IgD-negative memory B cell (primary cell): ENCODE results near the gene LRRC7. TPM values are rescaled to one million over a fixed set of nuclear protein-coding genes. Genes with fewer than 3 reads are reported as not detected.

ENCODE experiments used
- H3K27ac Mint-ChIP-seq, 3 donors: one replicate each; pipeline ENCODE4 v1.8.0; 2020 to 2022; ENCODE audit warnings: mild to moderate bottlenecking in 3 of 3, mixed read lengths in 3 of 3, moderate library complexity in 1 of 3
- H3K27me3 Mint-ChIP-seq: one replicate; pipeline ENCODE4 v1.8.0; 2021; ENCODE audit warnings: mixed read lengths
- H3K36me3 Mint-ChIP-seq: one replicate; pipeline ENCODE4 v1.8.0; 2020; ENCODE audit warnings: mild to moderate bottlenecking, mixed read lengths
- H3K4me1 Mint-ChIP-seq, 3 donors: one replicate each; pipeline ENCODE4 v1.8.0; 2020 to 2022; ENCODE audit warnings: mixed read lengths in 3 of 3, mild to moderate bottlenecking in 1 of 3
- H3K4me3 Mint-ChIP-seq, 4 donors: one replicate each; pipeline ENCODE4 v1.8.0; 2020 to 2022; ENCODE audit warnings: mild to moderate bottlenecking in 4 of 4, mixed read lengths in 4 of 4, moderate library complexity in 3 of 4
- H3K9me3 Mint-ChIP-seq, 3 donors: one replicate each; pipeline ENCODE4 v1.8.0; 2020 to 2021; ENCODE audit warnings: mixed read lengths in 3 of 3, mild to moderate bottlenecking in 1 of 3
- polyA plus RNA-seq: library from polyadenylated mRNA; unstranded; fragments of 300-500 nt; fragmentation: Illumina TruSeq; gene quantifications from one replicate; pipeline ENCODE4 v1.2.3, GENCODE V29; 2021

The LRRC7 gene
- polyA plus RNA-seq, 1 donor from 2014 or later, result not detected

GRCh38 chr1:70003211-70003908 is 435.6 kb downstream of the LRRC7 start:
- H3K4me3 Mint-ChIP-seq, result no peak overlapping the region
- no peaks in the 10 kb centered on the region for H3K36me3 Mint-ChIP-seq
- no peaks in the 10 kb centered on the region for H3K4me1 Mint-ChIP-seq
- no peak overlapping the region for H3K27ac Mint-ChIP-seq
- no peaks in the 10 kb centered on the region for H3K9me3 Mint-ChIP-seq
- no peaks in the 10 kb centered on the region for H3K27me3 Mint-ChIP-seq

- no peak overlapping the region for H3K27ac Mint-ChIP-seq
- H3K27me3 Mint-ChIP-seq, result no peaks in the 10 kb centered on the region
- no peak overlapping the region for H3K4me3 Mint-ChIP-seq
- no peaks in the 10 kb centered on the region for H3K4me1 Mint-ChIP-seq
- no peaks in the 10 kb centered on the region for H3K9me3 Mint-ChIP-seq
- H3K36me3 Mint-ChIP-seq, result no peaks in the 10 kb centered on the region
Observed at GRCh38 chr1:70005386-70006034, 437.8 kb downstream of the LRRC7 start.

GRCh38 chr1:70008660-70009059 is 440.9 kb downstream of the LRRC7 start:
- Mint-ChIP-seq H3K4me1 (no peaks in the 10 kb centered on the region), H3K27me3 (no peaks in the 10 kb centered on the region), H3K4me3 (no peak overlapping the region), H3K9me3 (peaks cover 0 to 2% (median 0%) of the 10 kb centered on the region in 3 donors), H3K36me3 (no peaks in the 10 kb centered on the region), H3K27ac (no peak overlapping the region)

GRCh38 chr1:70017770-70018169 is 450.0 kb downstream of the LRRC7 start:
- Mint-ChIP-seq H3K9me3 (peaks cover 0 to 1% (median 0%) of the 10 kb centered on the region in 3 donors), H3K27me3 (no peaks in the 10 kb centered on the region), H3K4me3 (no peak overlapping the region), H3K4me1 (no peaks in the 10 kb centered on the region), H3K36me3 (no peaks in the 10 kb centered on the region), H3K27ac (no peak overlapping the region)

GRCh38 chr1:70024272-70024671 is 456.6 kb downstream of the LRRC7 start:
- Mint-ChIP-seq H3K36me3 (no peaks in the 10 kb centered on the region), H3K4me1 (no peaks in the 10 kb centered on the region), H3K9me3 (peaks cover 0 to 1% (median 0%) of the 10 kb centered on the region in 3 donors), H3K4me3 (no peak overlapping the region), H3K27ac (no peak overlapping the region), H3K27me3 (no peaks in the 10 kb centered on the region)

- Mint-ChIP-seq H3K36me3 (no peaks in the 10 kb centered on the region), H3K27me3 (no peaks in the 10 kb centered on the region), H3K4me1 (peaks cover 0 to 1% (median 0%) of the 10 kb centered on the region in 3 donors), H3K27ac (no peak overlapping the region), H3K4me3 (no peak overlapping the region), H3K9me3 (peaks cover 0 to 1% (median 0%) of the 10 kb centered on the region in 3 donors)
Observed at GRCh38 chr1:70025052-70025451, 457.3 kb downstream of the LRRC7 start.

GRCh38 chr1:70025846-70026245 is 458.1 kb downstream of the LRRC7 start:
- no peaks in the 10 kb centered on the region for H3K36me3 Mint-ChIP-seq
- H3K9me3 Mint-ChIP-seq, result peaks cover 0 to 1% (median 0%) of the 10 kb centered on the region in 3 donors
- no peaks in the 10 kb centered on the region for H3K27me3 Mint-ChIP-seq
- H3K4me3 Mint-ChIP-seq, result no peak overlapping the region
- H3K27ac Mint-ChIP-seq, result no peak overlapping the region
- peaks cover 0 to 3% (median 0%) of the 10 kb centered on the region in 3 donors for H3K4me1 Mint-ChIP-seq

GRCh38 chr1:70033266-70033873 is 465.6 kb downstream of the LRRC7 start:
- H3K4me1 Mint-ChIP-seq, result peaks cover 0 to 4% (median 0%) of the 10 kb centered on the region in 3 donors
- H3K4me3 Mint-ChIP-seq, result no peak overlapping the region
- no peaks in the 10 kb centered on the region for H3K9me3 Mint-ChIP-seq
- no peaks in the 10 kb centered on the region for H3K27me3 Mint-ChIP-seq
- no peak overlapping the region for H3K27ac Mint-ChIP-seq
- no peaks in the 10 kb centered on the region for H3K36me3 Mint-ChIP-seq

GRCh38 chr1:70033936-70034335 is 466.2 kb downstream of the LRRC7 start:
- H3K36me3 Mint-ChIP-seq, result no peaks in the 10 kb centered on the region
- H3K27me3 Mint-ChIP-seq, result no peaks in the 10 kb centered on the region
- H3K27ac Mint-ChIP-seq, result no peak overlapping the region

GRCh38 chr1:70034403-70034802 is 466.7 kb downstream of the LRRC7 start:
- no peaks in the 10 kb centered on the region for H3K9me3 Mint-ChIP-seq
- H3K27me3 Mint-ChIP-seq, result no peaks in the 10 kb centered on the region
- H3K27ac Mint-ChIP-seq, result no peak overlapping the region
- H3K4me3 Mint-ChIP-seq, result no peak overlapping the region
- peaks cover 0 to 4% (median 0%) of the 10 kb centered on the region in 3 donors for H3K4me1 Mint-ChIP-seq
- no peaks in the 10 kb centered on the region for H3K36me3 Mint-ChIP-seq

More at GRCh38 chr1:70033936-70034335, 466.2 kb downstream of the LRRC7 start:
- Mint-ChIP-seq H3K9me3 (no peaks in the 10 kb centered on the region), H3K4me1 (peaks cover 0 to 4% (median 0%) of the 10 kb centered on the region in 3 donors), H3K4me3 (no peak overlapping the region)

- Mint-ChIP-seq H3K4me3 (no peak overlapping the region), H3K4me1 (no peaks in the 10 kb centered on the region), H3K9me3 (no peaks in the 10 kb centered on the region), H3K27ac (no peak overlapping the region), H3K27me3 (no peaks in the 10 kb centered on the region), H3K36me3 (no peaks in the 10 kb centered on the region)
Observed at GRCh38 chr1:70038025-70038424, 470.3 kb downstream of the LRRC7 start.

- H3K27me3 Mint-ChIP-seq, result peaks cover under 1% of the 10 kb centered on the region
- no peaks in the 10 kb centered on the region for H3K9me3 Mint-ChIP-seq
- no peak overlapping the region for H3K4me3 Mint-ChIP-seq
- no peaks in the 10 kb centered on the region for H3K4me1 Mint-ChIP-seq
- no peaks in the 10 kb centered on the region for H3K36me3 Mint-ChIP-seq
- no peak overlapping the region for H3K27ac Mint-ChIP-seq
Observed at GRCh38 chr1:70039485-70039884, 471.8 kb downstream of the LRRC7 start.

GRCh38 chr1:70041317-70042045 is 473.8 kb downstream of the LRRC7 start:
- Mint-ChIP-seq H3K27me3 (peaks cover 3% of the 10 kb centered on the region), H3K4me3 (no peak overlapping the region), H3K9me3 (no peaks in the 10 kb centered on the region), H3K4me1 (no peaks in the 10 kb centered on the region), H3K27ac (no peak overlapping the region), H3K36me3 (no peaks in the 10 kb centered on the region)

- Mint-ChIP-seq H3K9me3 (no peaks in the 10 kb centered on the region), H3K4me3 (no peak overlapping the region), H3K27me3 (peaks cover 3% of the 10 kb centered on the region), H3K27ac (no peak overlapping the region), H3K4me1 (no peaks in the 10 kb centered on the region), H3K36me3 (no peaks in the 10 kb centered on the region)
Observed at GRCh38 chr1:70042090-70042731, 474.5 kb downstream of the LRRC7 start.

- Mint-ChIP-seq H3K4me3 (no peak overlapping the region), H3K27me3 (peaks cover 3% of the 10 kb centered on the region), H3K36me3 (no peaks in the 10 kb centered on the region), H3K27ac (no peak overlapping the region), H3K9me3 (no peaks in the 10 kb centered on the region), H3K4me1 (no peaks in the 10 kb centered on the region)
Observed at GRCh38 chr1:70043804-70044203, 476.1 kb downstream of the LRRC7 start.
